Astrocyte of the spinal cord (primary cell): ENCODE results near the gene GRM4.

Source experiments
- DNase-seq: peaks from one replicate; pipeline ENCODE4 v3.0.0; 2011; ENCODE audit warnings: low read depth, low spot score
- H3K4me3 ChIP-seq: 2 replicates; pipeline ENCODE4 v1.5.1; 2011; ENCODE audit warnings: low read depth, mild to moderate bottlenecking, low read length, moderate library complexity
- in situ Hi-C: cut with HindIII; loops from 2 replicates; pipeline ENCODE4 v1.10.0; 2017; ENCODE audit warnings: low sequenced_read_pairs
- TF ChIP-seq, protein P1 (sequence below): IDR thresholded peaks from 2 replicates; pipeline ENCODE4 v1.5.1; 2012; ENCODE audit warnings: low read depth, mild to moderate bottlenecking, low read length, inconsistent platforms

Gene GRM4

GRCh38 chr6:33974030-33974429 is 171.9 kb downstream of the GRM4 start:
- no peak for DNase-seq
- in situ Hi-C loops, result no loop called here
- TF ChIP-seq, protein P1, sequence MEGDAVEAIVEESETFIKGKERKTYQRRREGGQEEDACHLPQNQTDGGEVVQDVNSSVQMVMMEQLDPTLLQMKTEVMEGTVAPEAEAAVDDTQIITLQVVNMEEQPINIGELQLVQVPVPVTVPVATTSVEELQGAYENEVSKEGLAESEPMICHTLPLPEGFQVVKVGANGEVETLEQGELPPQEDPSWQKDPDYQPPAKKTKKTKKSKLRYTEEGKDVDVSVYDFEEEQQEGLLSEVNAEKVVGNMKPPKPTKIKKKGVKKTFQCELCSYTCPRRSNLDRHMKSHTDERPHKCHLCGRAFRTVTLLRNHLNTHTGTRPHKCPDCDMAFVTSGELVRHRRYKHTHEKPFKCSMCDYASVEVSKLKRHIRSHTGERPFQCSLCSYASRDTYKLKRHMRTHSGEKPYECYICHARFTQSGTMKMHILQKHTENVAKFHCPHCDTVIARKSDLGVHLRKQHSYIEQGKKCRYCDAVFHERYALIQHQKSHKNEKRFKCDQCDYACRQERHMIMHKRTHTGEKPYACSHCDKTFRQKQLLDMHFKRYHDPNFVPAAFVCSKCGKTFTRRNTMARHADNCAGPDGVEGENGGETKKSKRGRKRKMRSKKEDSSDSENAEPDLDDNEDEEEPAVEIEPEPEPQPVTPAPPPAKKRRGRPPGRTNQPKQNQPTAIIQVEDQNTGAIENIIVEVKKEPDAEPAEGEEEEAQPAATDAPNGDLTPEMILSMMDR, result no peak
- H3K4me3 ChIP-seq, result no peak overlapping the region

DNA sequence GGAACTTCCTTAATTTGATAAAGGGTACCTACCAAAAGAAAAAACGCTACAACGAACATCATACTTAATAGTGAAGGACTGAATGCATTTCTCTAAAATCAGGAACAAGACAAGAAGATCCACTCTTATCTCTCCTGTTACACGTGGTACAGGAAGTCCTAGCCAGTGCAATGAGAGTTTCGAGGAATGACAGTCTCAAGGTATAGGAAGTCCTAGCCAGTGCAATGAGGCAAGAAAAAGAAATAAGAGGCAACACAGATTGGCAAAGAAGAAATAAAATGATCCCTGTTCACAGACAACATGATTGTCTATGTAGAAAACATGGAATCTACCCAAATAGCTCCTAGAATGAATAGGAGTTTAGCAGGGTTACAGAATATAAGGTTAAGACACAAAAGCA is 174.3 kb downstream of the GRM4 start:
- H3K4me3 ChIP-seq, result no peak overlapping the region
- TF ChIP-seq, protein P1, result no peak
- no peak for DNase-seq
- in situ Hi-C loops, result no loop called here
